Trophoblast cell (in vitro differentiated cells and primary cell): ENCODE results near the gene FAM53A.

ENCODE experiments used
- DNase-seq, 2 donors: peaks; one replicate each; pipeline ENCODE4 v3.0.0-alpha.2; 2016
- H2AFZ ChIP-seq: 2 replicates; pipeline ENCODE4 v1.6.1; 2013; ENCODE audit warnings: low read length, moderate library complexity, mild to moderate bottlenecking; ENCODE audit not compliant: insufficient read depth, poor library complexity
- H2AK5ac ChIP-seq: 2 replicates; pipeline ENCODE4 v1.6.1; 2013; ENCODE audit warnings: mild to moderate bottlenecking, low read length
- H2BK120ac ChIP-seq: 2 replicates; pipeline ENCODE4 v1.6.1; 2013; ENCODE audit warnings: low read length, mild to moderate bottlenecking, moderate library complexity; ENCODE audit not compliant: insufficient read depth, poor library complexity
- H2BK12ac ChIP-seq: 2 replicates; pipeline ENCODE4 v1.6.1; 2013; ENCODE audit warnings: mild to moderate bottlenecking, low read length, moderate library complexity
- H2BK5ac ChIP-seq: 2 replicates; pipeline ENCODE4 v1.6.1; 2013; ENCODE audit warnings: low read length, low read depth, moderate library complexity, mild to moderate bottlenecking; ENCODE audit not compliant: poor library complexity
- H3K14ac ChIP-seq: 2 replicates; pipeline ENCODE4 v1.6.1; 2013; ENCODE audit warnings: mild to moderate bottlenecking, low read length
- H3K18ac ChIP-seq: 2 replicates; pipeline ENCODE4 v1.6.1; 2013; ENCODE audit warnings: mild to moderate bottlenecking, low read length
- H3K23ac ChIP-seq: 2 replicates; pipeline ENCODE4 v1.6.1; 2013; ENCODE audit warnings: low read length
- H3K27ac ChIP-seq: 2 replicates; pipeline ENCODE4 v1.5.1; 2013; ENCODE audit warnings: low read depth, mild to moderate bottlenecking, inconsistent platforms, low read length, moderate library complexity
- H3K27me3 ChIP-seq: 2 replicates; pipeline ENCODE4 v1.6.1; 2013; ENCODE audit warnings: inconsistent platforms, mild to moderate bottlenecking, low read length, moderate library complexity; ENCODE audit not compliant: insufficient read depth
- H3K36me3 ChIP-seq, 2 experiments: 1 replicate in 1 of 2; 2 replicates in 1 of 2; pipeline ENCODE4 v1.6.1; 2013; ENCODE audit warnings: low read length in 2 of 2, mild to moderate bottlenecking in 2 of 2, moderate library complexity in 1 of 2; ENCODE audit not compliant: insufficient read depth in 2 of 2, control insufficient read depth in 1 of 2
- H3K4ac ChIP-seq: 2 replicates; pipeline ENCODE4 v1.6.1; 2013; ENCODE audit warnings: low read depth, mild to moderate bottlenecking, low read length, moderate library complexity
- H3K4me1 ChIP-seq, 2 experiments: 1 replicate in 1 of 2; 2 replicates in 1 of 2; pipeline ENCODE4 v1.6.1; 2013; ENCODE audit warnings: low read length in 2 of 2, mild to moderate bottlenecking in 2 of 2, moderate library complexity in 1 of 2; ENCODE audit not compliant: insufficient read depth in 2 of 2, control insufficient read depth in 1 of 2
- H3K4me2 ChIP-seq: 2 replicates; pipeline ENCODE4 v1.6.1; 2013; ENCODE audit warnings: inconsistent platforms, mild to moderate bottlenecking, low read length, moderate library complexity
- H3K4me3 ChIP-seq: 2 replicates; pipeline ENCODE4 v1.5.1; 2013; ENCODE audit warnings: mild to moderate bottlenecking, low read depth, low read length, inconsistent platforms
- H3K79me1 ChIP-seq: one replicate; pipeline ENCODE4 v1.6.1; 2013; ENCODE audit warnings: low read length
- H3K79me2 ChIP-seq: 2 replicates; pipeline ENCODE4 v1.6.1; 2013; ENCODE audit warnings: low read length, mild to moderate bottlenecking; ENCODE audit not compliant: control insufficient read depth, insufficient read depth, poor library complexity
- H3K9ac ChIP-seq: 2 replicates; pipeline ENCODE4 v1.6.1; 2013; ENCODE audit warnings: mild to moderate bottlenecking, low read length
- H3K9me3 ChIP-seq: 2 replicates; pipeline ENCODE4 v1.6.1; 2013; ENCODE audit warnings: low read depth, mild to moderate bottlenecking, control low read depth, inconsistent platforms, low read length; ENCODE audit not compliant: insufficient read depth
- H4K12ac ChIP-seq: 2 replicates; pipeline ENCODE4 v1.6.1; 2013; ENCODE audit warnings: low read depth, mild to moderate bottlenecking, low read length, moderate library complexity
- H4K8ac ChIP-seq: 2 replicates; pipeline ENCODE4 v1.6.1; 2013; ENCODE audit warnings: low read depth, mild to moderate bottlenecking, low read length, moderate library complexity
- H4K91ac ChIP-seq: one replicate; pipeline ENCODE4 v1.6.1; 2013; ENCODE audit warnings: low read depth, mild to moderate bottlenecking, low read length, moderate library complexity
- WGBS: extraction: QIAGEN DNeasy Blood & Tissue Kit; methylation state at CpG from one replicate; pipeline ENCODE4 v1.1.7; 2013; ENCODE audit warnings: missing lambda C conversion rate; ENCODE audit not compliant: insufficient read length, insufficient coverage; ENCODE audit errors: extremely low coverage; 5-methylcytosine and 5-hydroxymethylcytosine counted together

FAM53A gene

DNA sequence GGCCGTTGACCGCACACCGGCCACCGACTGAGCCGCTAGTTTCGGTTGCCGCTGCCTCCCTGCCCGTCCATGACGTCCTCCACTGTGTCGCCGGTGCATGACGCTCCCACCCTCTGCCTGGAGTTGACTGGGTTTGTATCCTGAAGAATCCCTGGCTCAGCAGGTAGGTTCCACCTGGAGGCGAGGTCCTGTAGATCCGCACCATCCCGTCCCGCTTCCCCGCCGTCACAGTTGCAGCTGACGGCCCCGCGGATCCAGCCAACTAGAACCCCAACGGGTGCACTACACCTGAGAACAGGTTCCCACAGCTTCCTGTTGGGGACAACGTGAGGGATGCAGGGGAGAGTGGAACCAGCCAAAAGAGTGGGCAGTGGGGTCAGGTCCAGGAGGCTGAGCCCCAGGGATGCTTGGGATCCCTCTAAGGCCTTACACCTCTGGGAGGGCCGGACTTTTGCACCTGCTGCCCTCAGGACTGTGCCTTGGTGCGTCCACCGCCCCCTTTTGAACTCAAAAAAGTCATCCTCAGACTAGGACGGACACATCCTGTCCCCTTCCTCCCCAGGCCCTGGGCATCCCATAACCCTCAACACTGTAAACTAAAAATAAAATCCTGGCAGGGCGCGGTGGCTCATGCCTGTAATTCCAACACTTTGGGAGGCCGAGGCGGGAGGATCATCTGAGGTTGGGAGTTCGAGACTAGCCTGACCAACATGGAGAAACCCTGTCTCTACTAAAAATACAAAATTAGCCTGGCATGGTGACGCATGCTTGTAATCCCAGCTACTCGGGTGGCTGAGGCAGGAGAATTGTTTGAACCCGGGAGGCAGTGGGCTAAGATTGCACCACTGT lies 29.1 kb upstream of the FAM53A start:
- peak overlapping the region; percentile 70 for H2AK5ac ChIP-seq
- H3K27me3 ChIP-seq, result no peaks in the 10 kb centered on the region
- H4K91ac ChIP-seq, result peak overlapping the region; percentile 52
- no peak overlapping the region for H2BK120ac ChIP-seq
- no peak overlapping the region for H3K23ac ChIP-seq
- no peak overlapping the region for H2BK12ac ChIP-seq
- H3K27ac ChIP-seq, result no peak overlapping the region
- peak overlapping the region; percentile 85 for H4K12ac ChIP-seq
- no peaks in the 10 kb centered on the region for H3K9me3 ChIP-seq
- H3K4ac ChIP-seq, result peak overlapping the region; percentile 65
- H3K18ac ChIP-seq, result peak overlapping the region; percentile 9
- H3K79me1 ChIP-seq, result peaks cover 16% of the 10 kb centered on the region
- peaks cover 19% of the 10 kb centered on the region for H3K79me2 ChIP-seq
- peak overlapping the region; percentile 80 for H3K9ac ChIP-seq
- peak overlapping the region; percentile 58 for H4K8ac ChIP-seq
- peak overlapping the region; percentile 93 for H3K4me2 ChIP-seq
- peak overlapping the region; percentile 55 for H2AFZ ChIP-seq
- no peak for DNase-seq
- H3K36me3 ChIP-seq, result peaks cover 24 to 33% of the 10 kb centered on the region in 2 experiments
- peak overlapping the region; percentile 99 for H3K4me3 ChIP-seq
- WGBS, result no CpG with 5 or more reads among the region's 35 CpGs
- H3K4me1 ChIP-seq, result peaks cover 12 to 20% of the 10 kb centered on the region in 2 experiments
- peak overlapping the region; percentile 13 for H2BK5ac ChIP-seq
- H3K14ac ChIP-seq, result peak overlapping the region; percentile 35

DNA sequence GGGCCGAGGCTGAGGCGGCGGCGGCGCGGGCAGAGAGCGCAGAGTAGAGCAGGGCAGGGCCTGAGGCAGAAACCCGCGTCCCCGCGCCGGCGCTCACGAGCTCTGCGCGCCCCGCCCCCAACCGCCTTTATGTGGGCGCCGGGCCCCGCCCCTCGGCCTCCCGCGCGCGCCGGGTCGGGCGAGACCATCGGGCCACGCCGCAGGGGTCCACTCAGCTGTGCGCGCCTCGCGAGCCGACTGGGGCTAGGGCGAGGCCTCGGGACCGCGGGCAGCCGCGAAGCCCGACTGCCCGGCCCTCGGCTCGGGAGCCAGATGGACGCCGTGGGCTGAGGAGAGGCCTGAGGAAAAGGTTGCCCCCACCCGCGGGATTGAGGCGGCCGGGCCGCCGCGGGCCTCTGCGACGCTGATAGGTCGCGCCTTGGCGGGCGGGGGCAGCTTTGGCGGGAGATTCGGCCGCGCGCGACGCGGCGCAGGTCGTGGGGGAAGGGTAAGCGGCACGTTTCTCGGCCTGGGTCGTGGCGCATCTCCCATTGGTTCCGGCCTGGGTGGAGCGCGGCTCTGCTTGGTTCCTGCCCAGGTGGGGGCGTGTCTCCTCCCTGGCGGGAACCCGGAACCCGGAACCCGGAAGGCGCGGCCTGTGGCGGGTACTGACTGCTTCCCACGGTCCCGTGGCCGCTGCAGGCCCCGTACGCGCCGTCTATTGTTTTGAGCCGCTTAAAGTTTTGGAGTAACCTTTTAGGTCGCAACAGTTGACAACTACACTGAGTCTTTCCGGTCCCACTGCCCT lies 28.3 kb upstream of the FAM53A start, which contains the start of gene SLBP:
Gene SLBP (minus strand): TSS at position 104 of the 787 bp plus-strand sequence. CDS start 131 bp downstream, outside the sequence.
- peak within 1 kb of the TSS; percentile 67 for H2BK12ac ChIP-seq
- peak within 1 kb of the TSS; percentile 99 for H3K4me3 ChIP-seq
- peak within 1 kb of the TSS; percentile 97 for H3K14ac ChIP-seq
- peak within 1 kb of the TSS; percentile 98 for H3K9ac ChIP-seq
- H2AK5ac ChIP-seq, result peak within 1 kb of the TSS; percentile 70
- H2BK120ac ChIP-seq, result peak within 1 kb of the TSS; percentile 100
- peak within 1 kb of the TSS; percentile 99 for H2BK5ac ChIP-seq
- peaks cover 12 to 20% of the 10 kb centered on the region in 2 experiments for H3K4me1 ChIP-seq
- peak within 1 kb of the TSS; percentile 93 for H3K4me2 ChIP-seq
- no CpG with 5 or more reads among the region's 98 CpGs for WGBS
- peak within 1 kb of the TSS; percentile 28 for H3K23ac ChIP-seq
- H3K27me3 ChIP-seq, result no peaks in the 10 kb centered on the region
- H3K79me2 ChIP-seq, result peaks cover 19% of the 10 kb centered on the region
- H4K8ac ChIP-seq, result peak within 1 kb of the TSS; percentile 98
- H3K27ac ChIP-seq, result peak within 1 kb of the TSS; percentile 99
- peak within 1 kb of the TSS; percentile 82 for H3K4ac ChIP-seq
- peak within 1 kb of the TSS; percentile 90 for H2AFZ ChIP-seq
- H3K36me3 ChIP-seq, result peaks cover 16 to 24% of the 10 kb centered on the region in 2 experiments
- peak within 1 kb of the TSS; percentile 98 for H3K18ac ChIP-seq
- peaks cover 16% of the 10 kb centered on the region for H3K79me1 ChIP-seq
- H3K9me3 ChIP-seq, result no peaks in the 10 kb centered on the region
- H4K91ac ChIP-seq, result peak within 1 kb of the TSS; percentile 100
- peak within 1 kb of the TSS; percentile 90 for H4K12ac ChIP-seq
- DNase-seq, result peak; percentile 97

DNA sequence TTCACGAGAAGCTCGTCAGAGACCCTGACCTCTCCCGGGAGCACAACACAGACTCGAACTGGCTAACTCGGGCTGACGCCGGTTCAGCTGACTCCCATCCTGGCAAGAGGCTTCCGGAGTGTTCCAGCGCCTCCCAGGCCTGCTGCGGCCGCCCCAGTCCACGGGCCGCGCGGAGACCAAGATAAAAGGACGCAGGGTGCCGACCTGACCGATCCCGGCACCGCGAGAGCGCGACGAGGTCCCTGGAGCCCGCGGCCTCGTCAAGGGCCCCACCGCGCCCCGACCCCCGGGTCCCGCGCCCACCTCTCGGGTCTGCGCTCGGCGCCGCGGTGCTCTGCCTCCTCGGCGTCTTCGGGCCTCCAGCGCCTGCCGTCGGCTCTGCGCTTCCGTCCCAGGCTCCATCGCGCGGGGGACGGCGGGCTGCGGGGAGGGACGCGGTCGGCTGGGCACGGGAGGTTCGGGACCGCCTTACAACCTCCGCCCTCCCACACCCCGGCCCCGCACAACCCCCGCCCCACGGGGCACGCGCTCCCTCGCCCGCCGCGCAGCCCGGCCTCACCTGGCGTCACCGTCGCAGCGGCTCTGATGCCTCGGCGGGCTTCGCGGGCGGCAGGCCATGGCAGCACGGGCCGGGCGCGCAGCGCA lies 27.6 kb upstream of the FAM53A start:
- Histone ChIP-seq H3K4me2 (peak overlapping the region; percentile 93), H3K14ac (peak overlapping the region; percentile 82), H3K9ac (peak overlapping the region; percentile 96), H2AFZ (peak overlapping the region; percentile 33), H3K4ac (peak overlapping the region; percentile 82), H2BK5ac (peak overlapping the region; percentile 34), H2AK5ac (peak overlapping the region; percentile 59), H3K79me1 (peaks cover 16% of the 10 kb centered on the region), H3K27me3 (no peaks in the 10 kb centered on the region), H3K9me3 (no peaks in the 10 kb centered on the region), H3K4me1 (peaks cover 12 to 20% of the 10 kb centered on the region in 2 experiments), H3K79me2 (peaks cover 19% of the 10 kb centered on the region), H3K23ac (no peak overlapping the region), H3K27ac (peak overlapping the region; percentile 99), H2BK120ac (no peak overlapping the region), H2BK12ac (no peak overlapping the region), H3K18ac (peak overlapping the region; percentile 57), H4K91ac (peak overlapping the region; percentile 72), H3K4me3 (peak overlapping the region; percentile 99), H4K8ac (peak overlapping the region; percentile 98), H3K36me3 (peaks cover 9 to 17% of the 10 kb centered on the region in 2 experiments), H4K12ac (no peak overlapping the region)
- WGBS, result no CpG with 5 or more reads among the region's 85 CpGs
- DNase-seq, result peak; percentile 13 to 48
